K562 (cell line): Measurements from ENCODE around the gene CYP11A1. TPM values are rescaled to one million over a fixed set of nuclear protein-coding genes. Genes with fewer than 3 reads are reported as not detected.

Experiments used
- ATAC-seq: fragments of 200-7000 bp; cut with Tn5 transposase; 3 replicates; pipeline ENCODE4 v1.9.1; 2020; ENCODE audit warnings: moderate library complexity
- BruUV-seq: library from RNA; stranded (reverse); fragments of 400-500 nt; replicated peaks from 2 replicates; lab custom pipeline; 2021; lab: Mats Ljungman, UMichigan
- CTCF ChIA-PET: fragments of 300-600 bp; formaldehyde crosslinking; extraction: SDS; loops from one replicate; lab custom pipeline; 2021; ENCODE audit warnings: low intra/inter-chr PET ratio; lab: Yijun Ruan, JAX
- POLR2A ChIA-PET: fragments of 300-600, 350-650 bp; sonication (Branson Sonifier 250); formaldehyde crosslinking; extraction: SDS; loops from one replicate; lab custom pipeline; 2021; ENCODE audit warnings: antibody characterized with exemption, inconsistent platforms; lab: Yijun Ruan, JAX
- DNase-seq, 4 experiments: peaks; one replicate each; pipeline versions ENCODE4 v3.0.0 to v3.0.0-alpha.2; 2011 to 2018; ENCODE audit warnings: low spot score in 3 of 4, mixed read lengths in 3 of 4; ENCODE audit errors: extremely low read depth in 1 of 4
- FAIRE-seq: peaks from 2 replicates; lab custom pipeline; 2011; peaks lifted over from hg19 to GRCh38; lab: Jason Lieb, UNC
- H2AFZ ChIP-seq: 2 replicates; pipeline ENCODE4 v1.6.0; 2011; ENCODE audit warnings: low read depth, low read length, control low read depth, inconsistent platforms
- H3K27ac ChIP-seq: fragments of 200-600 bp; 3 replicates; pipeline ENCODE4 v1.8.0; 2011; ENCODE audit warnings: low read depth, mild to moderate bottlenecking, control low read depth, inconsistent platforms, low read length, moderate library complexity, mixed read lengths; ENCODE audit errors: extremely low read depth
- H3K27me3 ChIP-seq, 2 experiments: fragments of 300-600 bp in 1 of 2; 2 replicates in 1 of 2; 3 replicates in 1 of 2; pipeline versions ENCODE4 v1.6.0 to v1.8.0; 2011; ENCODE audit warnings: inconsistent platforms in 2 of 2, low read length in 2 of 2, mild to moderate bottlenecking in 1 of 2, mixed read lengths in 1 of 2, moderate library complexity in 1 of 2; ENCODE audit not compliant: control insufficient read depth in 2 of 2, insufficient read depth in 2 of 2
- H3K36me3 ChIP-seq: fragments of 300-600 bp; 3 replicates; pipeline ENCODE4 v1.8.0; 2011; ENCODE audit warnings: mild to moderate bottlenecking, low read length, inconsistent platforms; ENCODE audit not compliant: control insufficient read depth, insufficient read depth
- H3K4me1 ChIP-seq, 2 experiments: fragments of 200-600 bp in 1 of 2; replicated peaks in 1 of 2; 2 replicates in 1 of 2; 3 replicates in 1 of 2; pipeline versions ENCODE4 v1.5.1 to v1.8.0; 2011; ENCODE audit warnings: inconsistent platforms in 2 of 2, low read length in 2 of 2, mild to moderate bottlenecking in 1 of 2, mixed read lengths in 1 of 2, moderate library complexity in 1 of 2; ENCODE audit not compliant: control insufficient read depth in 2 of 2, insufficient read depth in 2 of 2
- H3K4me2 ChIP-seq: 2 replicates; pipeline ENCODE4 v1.6.1; 2011; ENCODE audit warnings: low read length, control low read depth, inconsistent platforms, mixed read lengths; ENCODE audit not compliant: insufficient read depth
- H3K4me3 ChIP-seq: fragments of 200-600 bp; sonication (generic), shearing (Covaris generic); 2 replicates; pipeline ENCODE4 v1.5.1; 2016; ENCODE audit warnings: control low read depth, inconsistent platforms
- H3K79me2 ChIP-seq: fragments of 200-600 bp; 3 replicates; pipeline ENCODE4 v1.8.0; 2011; ENCODE audit warnings: low read length, inconsistent platforms; ENCODE audit not compliant: control insufficient read depth, insufficient read depth
- H3K9ac ChIP-seq, 2 experiments: 2 replicates each; pipeline versions ENCODE4 v1.6.0 to v1.6.1; 2011; ENCODE audit warnings: low read depth in 2 of 2, low read length in 2 of 2, control low read depth in 1 of 2, inconsistent platforms in 1 of 2, mild to moderate bottlenecking in 1 of 2, mixed read lengths in 1 of 2; ENCODE audit not compliant: insufficient read depth in 1 of 2
- H3K9me1 ChIP-seq: one replicate; pipeline ENCODE4 v1.6.0; 2011; ENCODE audit warnings: inconsistent platforms, mild to moderate bottlenecking, low read length, moderate library complexity; ENCODE audit not compliant: control insufficient read depth, insufficient read depth
- H3K9me3 ChIP-seq: replicated peaks from 2 replicates; pipeline ENCODE4 v1.5.1; 2011; ENCODE audit warnings: low read depth, low read length, inconsistent platforms; ENCODE audit not compliant: control insufficient read depth, insufficient read depth
- H4K20me1 ChIP-seq: replicated peaks from 2 replicates; pipeline ENCODE4 v1.6.1; 2011; ENCODE audit warnings: low read length, inconsistent platforms, mixed read lengths; ENCODE audit not compliant: control insufficient read depth, insufficient read depth
- MLLT1 ChIP-seq, 2 experiments: fragments of 450-650 bp; IDR thresholded peaks; 2 replicates each; pipeline ENCODE4 v1.6.1; 2016
- NR1H2 ChIP-seq: sonication (generic); formaldehyde crosslinking; IDR thresholded peaks from 2 replicates; pipeline ENCODE4 v1.4.0; 2020; ENCODE audit warnings: mild to moderate bottlenecking, missing genetic modification reagents
- SAFB2 ChIP-seq: fragments of 200-400 bp; formaldehyde crosslinking; IDR thresholded peaks from 2 replicates; pipeline ENCODE4 v1.6.1; 2018; ENCODE audit warnings: borderline replicate concordance, low read length, low read depth, moderate library complexity; ENCODE audit not compliant: severe bottlenecking
- TCFL5 ChIP-seq: fragments of 250-450 bp; sonication (Bioruptor Pico); conservative IDR thresholded peaks from 2 replicates; pipeline ENCODE4 v1.6.1; 2021; ENCODE audit warnings: mild to moderate bottlenecking, moderate library complexity, matching md5 sums
- U2AF2 ChIP-seq: fragments of 200-400 bp; formaldehyde crosslinking; optimal IDR thresholded peaks from 2 replicates; pipeline ENCODE3; 2017; ENCODE audit warnings: low read depth, mild to moderate bottlenecking, low read length
- ZBTB9 ChIP-seq: fragments of 450-650 bp; formaldehyde crosslinking; IDR thresholded peaks from 2 replicates; pipeline ENCODE4 v1.4.0; 2020; ENCODE audit warnings: mild to moderate bottlenecking, moderate library complexity
- ZC3H4 ChIP-seq: sonication (generic); formaldehyde crosslinking; IDR thresholded peaks from 2 replicates; pipeline ENCODE4 v1.9.0; 2021; ENCODE audit warnings: missing genetic modification reagents, borderline replicate concordance
- ZNF133 ChIP-seq: fragments of 250-450 bp; sonication (Bioruptor Pico); IDR thresholded peaks from 2 replicates; pipeline ENCODE4 v1.4.0; 2020; ENCODE audit warnings: mild to moderate bottlenecking
- ZNF589 ChIP-seq: fragments of 200-800 bp; sonication (Bioruptor generic); IDR thresholded peaks from 2 replicates; pipeline ENCODE4 v1.6.1; 2016; ENCODE audit warnings: low read depth, missing genetic modification characterization, missing compliant biosample characterization
- ZNF655 ChIP-seq: fragments of 250-450 bp; sonication (Bioruptor Pico); IDR thresholded peaks from 2 replicates; pipeline ENCODE4 v1.5.0; 2021
- ZNF785 ChIP-seq: fragments of 250-450 bp; sonication (Bioruptor Pico); IDR thresholded peaks from 2 replicates; pipeline ENCODE4 v1.4.0; 2020; ENCODE audit warnings: mild to moderate bottlenecking
- WGBS: fragments of 100-300 bp; shearing (Covaris generic); methylation state at CpG from one replicate; pipeline ENCODE4 v1.1.6; 2016; ENCODE audit warnings: low coverage, mixed read lengths; ENCODE audit not compliant: insufficient coverage; ENCODE audit errors: missing lambda C conversion rate; 5-methylcytosine and 5-hydroxymethylcytosine counted together
- in situ Hi-C: fragments of 300-500 bp; cut with MboI; formaldehyde crosslinking; loops from 4 replicates; pipeline ENCODE4 v1.15.0; 2018; ENCODE audit warnings: inconsistent platforms, mixed read lengths
- intact Hi-C: fragments of 100-400 bp; cut with micrococcal nuclease; formaldehyde crosslinking; loops from 2 replicates; pipeline ENCODE4 v1.14.2; 2022
- polyA plus RNA-seq, 8 experiments: library from polyadenylated mRNA; depleted of rRNA in 4 of 8; stranded (reverse) in 5 of 8; unstranded in 3 of 8; fragments of >200 nt; fragmentation: Nextera tagmentation in 2 of 8; fragmentation: Illumina TruSeq in 1 of 8; extraction: Ambion mirVana in 2 of 8; extraction: Trizol in 1 of 8; gene quantifications; 2 replicates each; pipeline versions ENCODE4 v1.2.1 to v1.2.3, GENCODE V29; 2011 to 2014; ENCODE audit warnings: inconsistent platforms in 1 of 8, missing spikeins in 1 of 8
- total RNA-seq, 7 experiments: library from RNA; depleted of rRNA in 6 of 7; stranded (reverse); fragments of >200 nt in 6 of 7; fragmentation: Illumina TruSeq in 2 of 7; extraction: Trizol in 2 of 7; gene quantifications; 2 replicates each; pipeline versions ENCODE4 v1.2.1 to v1.2.3, GENCODE V29; 2011 to 2021; ENCODE audit warnings: low replicate concordance in 1 of 7

Gene CYP11A1
- total and polyA plus RNA-seq, 9 of the 15 experiments (the other 6 are each of a cell fraction or from before 2014, with no cell fraction given): 0.06 to 0.24 (median 0.10) TPM; not detected in 4

- no peak for TF ChIP-seq MLLT1 (IDR thresholded peaks at IDR 0.05)
Measured at GRCh38 chr15:74330861-74331408, 36.5 kb downstream of the CYP11A1 start (continued).

GRCh38 chr15:74328331-74329056 lies 39.0 kb downstream of the CYP11A1 start:
- in situ Hi-C loops: loop anchor here (5.0 to 25.0 kb wide), 4 partner anchors 201 to 959 kb away; partner anchors contain the start of gene GOLGA6D

More at GRCh38 chr15:74328331-74329056, 39.0 kb downstream of the CYP11A1 start:
- no peaks in the 10 kb centered on the region for H3K79me2 ChIP-seq
- H3K27me3 ChIP-seq: peaks cover 5 to 48% of the 10 kb centered on the region in 2 experiments; a peak in 3 of 5 replicates
- ChIA-PET CTCF (no interaction called here), POLR2A (no interaction called here)
- H3K27ac ChIP-seq: no peak overlapping the region
- 2% methylated on average over 10 of the region's 10 CpGs for WGBS
- no peak overlapping the region for H3K9ac ChIP-seq
- H3K9me1 ChIP-seq: peaks cover 4% of the 10 kb centered on the region
- BruUV-seq: no TSS peak
- DNase-seq (no peak), ATAC-seq (no peak), FAIRE-seq (no peak)
- no peaks in the 10 kb centered on the region for H3K36me3 ChIP-seq
- no peak overlapping the region for H3K4me2 ChIP-seq
- H3K4me3 ChIP-seq: no peak overlapping the region
- TF ChIP-seq ZBTB9 (CRISPR knock-in tag): no peak
- TF ChIP-seq SAFB2: no peak
- TF ChIP-seq ZNF133 (CRISPR knock-in tag): no peak
- no peak for TF ChIP-seq NR1H2 (CRISPR knock-in tag)
- TF ChIP-seq TCFL5 (CRISPR knock-in tag): no peak
- no peak for TF ChIP-seq ZNF655 (CRISPR knock-in tag)
- TF ChIP-seq ZNF785 (CRISPR knock-in tag): no peak
- no peak for TF ChIP-seq ZC3H4 (CRISPR knock-in tag)
- no peak for TF ChIP-seq ZNF589 (CRISPR knock-in tag)
- no peak for TF ChIP-seq U2AF2
- intact Hi-C loops: no loop called here
- no peaks in the 10 kb centered on the region for H3K9me3 ChIP-seq
- peaks cover 0 to 3% of the 10 kb centered on the region in 2 experiments; a peak in 1 of 5 replicates for H3K4me1 ChIP-seq
- H4K20me1 ChIP-seq: peaks cover 4% of the 10 kb centered on the region; the same call in 1 of the 2 replicates
- H2AFZ ChIP-seq: no peak overlapping the region
